Activated T-helper 1 cell treated with anti-CD3 and anti-CD28 coated beads, Interleukin-2, amount 50 U/mL, for 16 hours (primary cell): ENCODE results near the gene RNF123.

Source experiments
- DNase-seq, 2 donors: peaks; one replicate each; pipeline ENCODE4 v3.0.0-alpha.2; 2020; ENCODE audit warnings: low read depth in 1 of 2, low spot score in 1 of 2

RNF123 gene

DNA sequence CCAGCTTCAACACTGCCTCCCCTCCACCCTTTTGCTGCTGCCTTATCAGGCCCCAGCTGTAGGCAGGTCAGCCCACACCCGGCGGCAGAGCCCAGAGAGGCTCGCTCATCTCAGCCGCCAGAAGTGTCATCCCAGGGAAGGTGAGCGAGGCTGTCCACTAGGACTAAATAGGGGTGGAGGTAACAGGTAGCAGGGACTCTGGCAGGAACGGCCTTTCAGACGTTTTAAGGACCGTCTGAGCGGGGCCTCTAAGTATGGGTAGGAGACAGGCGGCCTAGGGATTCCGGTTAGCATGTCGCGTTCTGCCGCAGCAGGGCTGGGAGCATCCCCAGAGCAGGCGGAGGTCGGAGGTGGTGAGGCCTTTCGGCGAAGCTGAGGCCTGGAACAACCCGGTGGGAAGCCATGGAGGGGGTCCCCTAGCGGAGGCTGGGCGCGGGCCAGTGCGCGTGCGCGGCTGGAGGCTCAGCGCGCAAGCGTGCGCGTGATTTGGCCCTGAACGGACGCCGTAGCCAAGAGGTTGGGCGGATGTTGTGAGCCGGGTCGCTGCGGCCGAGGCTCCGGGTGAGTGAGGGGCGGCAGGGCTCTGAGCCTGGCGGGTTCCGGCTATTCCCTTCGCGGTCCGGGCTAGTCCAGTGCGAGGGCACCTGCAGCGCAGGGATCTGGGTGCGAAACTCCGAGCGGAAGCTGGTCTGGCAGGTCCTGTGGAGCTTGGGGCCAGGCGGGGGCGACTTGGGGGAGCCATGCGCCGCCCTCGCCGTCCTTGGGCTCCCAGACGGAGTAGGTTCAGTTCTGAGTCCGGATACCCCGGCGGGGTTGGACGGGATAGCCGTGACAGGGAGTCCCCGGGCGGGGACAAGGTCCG lies at the start of gene RNF123, which contains the start of gene MST1:
TSS of gene RNF123 (plus strand) at position 512 of the 862 bp plus-strand sequence. CDS start 1,609 bp downstream, outside the sequence.
TSS of gene MST1 (minus strand) at position 429 of the 862 bp plus-strand sequence. CDS start 783 bp downstream, outside the sequence.
- DNase-seq = peak; percentile 87 to 89

DNA sequence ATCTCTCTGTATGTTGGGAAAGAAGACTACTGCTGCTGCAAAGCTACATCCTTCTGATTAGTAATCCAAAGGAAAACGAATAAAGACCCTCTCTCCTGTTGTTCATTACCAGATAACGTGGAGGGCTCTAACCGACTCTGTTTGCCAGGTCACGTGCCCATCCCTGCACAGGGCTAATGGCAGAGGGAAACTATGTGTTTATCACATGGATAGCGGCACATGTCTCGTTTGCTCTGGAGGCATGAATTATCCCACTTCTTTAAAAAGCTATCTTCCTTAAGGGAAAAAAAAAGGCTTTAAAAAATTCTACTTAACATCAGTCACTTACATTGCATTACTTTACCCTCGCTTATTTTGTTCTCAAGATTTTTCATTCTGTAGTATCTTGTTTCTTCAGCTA lies 48.1 kb upstream of the RNF123 start:
- DNase-seq = no peak

DNA sequence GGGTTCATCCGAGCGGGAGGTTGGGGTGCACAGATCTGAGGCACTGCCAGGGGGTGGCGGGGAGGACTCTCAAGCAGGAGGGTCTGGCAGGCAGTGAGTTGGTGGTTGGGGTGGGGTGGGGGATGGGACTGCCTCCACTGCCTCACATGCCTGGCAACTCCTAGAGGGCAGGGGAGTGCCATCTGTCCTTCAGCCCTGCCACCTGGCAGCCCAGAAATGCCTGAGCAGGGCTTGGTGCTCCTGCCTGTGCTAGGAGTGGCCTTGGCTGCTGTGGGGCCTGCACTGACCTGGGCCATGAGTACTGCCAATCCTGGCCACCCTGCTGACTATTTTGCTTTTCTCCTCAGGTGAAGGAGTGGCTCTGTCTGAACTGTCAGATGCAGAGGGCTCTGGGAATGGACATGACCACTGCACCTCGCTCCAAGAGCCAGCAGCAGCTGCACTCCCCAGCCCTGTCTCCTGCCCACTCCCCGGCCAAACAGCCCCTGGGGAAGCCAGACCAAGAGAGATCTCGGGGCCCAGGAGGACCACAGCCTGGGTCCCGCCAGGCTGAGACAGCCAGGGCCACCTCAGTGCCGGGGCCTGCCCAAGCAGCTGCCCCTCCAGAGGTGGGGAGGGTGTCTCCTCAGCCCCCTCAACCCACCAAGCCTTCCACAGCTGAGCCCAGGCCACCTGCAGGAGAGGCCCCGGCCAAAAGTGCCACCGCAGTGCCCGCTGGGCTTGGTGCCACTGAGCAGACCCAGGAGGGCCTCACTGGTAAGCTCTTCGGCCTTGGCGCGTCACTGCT lies 47.2 kb upstream of the RNF123 start:
- no peak for DNase-seq

DNA sequence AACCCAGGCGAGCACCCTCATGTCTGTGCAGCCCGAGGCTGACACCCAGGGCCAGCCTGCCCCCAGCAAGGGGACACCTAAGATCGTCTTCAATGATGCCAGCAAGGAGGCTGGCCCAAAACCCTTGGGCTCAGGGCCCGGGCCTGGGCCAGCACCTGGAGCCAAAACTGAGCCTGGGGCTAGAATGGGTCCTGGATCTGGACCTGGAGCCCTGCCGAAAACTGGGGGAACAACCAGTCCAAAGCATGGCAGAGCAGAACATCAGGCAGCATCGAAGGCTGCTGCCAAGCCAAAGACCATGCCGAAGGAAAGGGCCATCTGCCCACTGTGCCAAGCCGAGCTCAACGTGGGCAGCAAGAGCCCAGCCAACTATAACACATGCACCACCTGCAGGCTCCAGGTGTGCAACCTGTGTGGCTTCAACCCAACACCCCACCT lies 46.6 kb upstream of the RNF123 start:
- no peak for DNase-seq

DNA sequence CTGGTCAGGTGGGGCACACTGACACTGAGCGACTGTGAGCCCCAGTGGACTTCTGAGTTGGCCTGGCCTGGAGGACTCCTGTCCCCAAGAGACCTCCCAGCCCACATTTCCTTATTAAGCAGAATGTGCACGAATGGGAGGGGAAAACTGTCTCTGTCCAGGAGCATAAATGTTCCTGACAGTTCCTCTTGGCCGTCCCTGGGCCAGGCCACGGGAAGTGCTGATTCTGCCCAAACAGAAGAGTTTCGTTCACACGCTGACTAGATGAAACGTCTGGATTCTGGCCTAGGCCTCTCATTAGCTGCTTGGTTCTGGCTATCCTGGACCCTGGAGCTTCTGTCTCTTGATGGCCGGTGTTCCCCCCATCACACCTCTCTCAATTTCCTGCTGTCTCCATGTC lies 44.7 kb upstream of the RNF123 start:
- DNase-seq = no peak

DNA sequence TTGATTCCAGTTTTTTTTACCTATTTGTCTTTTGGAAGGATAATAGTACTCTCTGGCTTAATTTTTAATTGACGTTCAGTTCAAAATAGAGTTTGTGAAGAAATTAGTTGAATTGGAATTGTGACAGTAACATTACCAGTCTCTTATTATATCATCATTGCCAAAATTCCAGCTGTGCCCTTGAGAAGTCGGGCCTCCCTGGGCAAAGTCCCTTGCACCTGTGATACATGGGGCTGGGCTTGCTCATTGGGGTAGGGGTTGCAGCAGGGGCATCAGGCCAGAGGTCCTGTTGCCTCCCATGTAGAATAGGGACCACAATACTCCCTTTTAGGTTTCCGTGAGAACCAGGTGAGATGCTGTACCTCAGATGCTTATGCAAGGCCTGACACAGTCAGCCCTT lies 43.1 kb upstream of the RNF123 start:
- DNase-seq = no peak

DNA sequence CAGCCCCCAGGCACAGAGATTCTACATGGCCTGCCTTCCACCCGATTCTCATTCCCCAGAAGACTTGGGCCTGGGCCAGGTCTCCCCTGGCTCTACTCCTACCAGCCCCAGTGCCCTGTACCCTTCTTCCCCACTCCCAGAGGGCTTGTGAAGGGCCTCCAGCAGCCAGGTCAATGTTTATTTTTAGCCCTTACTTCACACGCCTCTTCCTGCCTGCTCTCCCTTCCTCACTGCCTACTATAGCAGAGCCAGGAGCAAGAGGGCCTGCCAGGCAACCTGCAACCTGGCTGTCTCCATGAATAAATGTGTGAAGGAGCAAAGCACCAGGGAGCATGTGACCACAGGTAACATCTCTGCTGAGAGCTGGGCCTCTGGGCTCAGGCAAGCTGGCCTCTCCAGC lies 41.6 kb upstream of the RNF123 start:
- no peak for DNase-seq

DNA sequence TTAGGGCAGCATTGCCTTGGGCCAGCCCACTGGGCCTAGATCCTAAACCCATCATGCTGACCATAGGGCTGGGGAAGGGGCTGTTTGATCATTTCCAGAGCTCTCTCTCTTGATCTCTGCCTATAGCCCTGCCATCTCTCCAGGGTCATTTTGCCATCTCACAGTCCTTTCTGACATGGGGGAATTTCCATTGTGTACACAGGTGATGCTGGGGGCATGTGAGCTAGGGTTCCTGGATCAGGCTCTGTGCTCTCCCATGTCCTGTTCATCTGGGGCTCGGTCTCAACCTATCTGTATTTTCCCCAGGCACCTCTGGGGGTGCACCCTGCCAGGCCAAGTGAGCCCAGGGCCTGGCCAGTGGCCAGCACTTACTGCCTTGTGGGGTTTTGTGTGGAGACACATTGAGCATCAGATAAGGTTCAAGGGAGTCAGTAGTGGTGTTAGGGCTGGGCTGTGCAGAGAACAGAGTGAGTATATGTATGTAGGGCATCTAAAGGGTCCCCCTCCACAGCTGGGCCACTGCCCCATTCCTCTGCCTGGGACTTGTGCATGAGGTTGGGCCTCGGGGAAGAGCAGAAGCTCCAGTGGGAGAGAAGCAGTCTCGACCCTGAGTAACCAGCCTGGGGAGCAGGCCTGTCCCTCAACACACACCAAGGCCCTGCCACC lies 40.9 kb upstream of the RNF123 start:
- no peak for DNase-seq

DNA sequence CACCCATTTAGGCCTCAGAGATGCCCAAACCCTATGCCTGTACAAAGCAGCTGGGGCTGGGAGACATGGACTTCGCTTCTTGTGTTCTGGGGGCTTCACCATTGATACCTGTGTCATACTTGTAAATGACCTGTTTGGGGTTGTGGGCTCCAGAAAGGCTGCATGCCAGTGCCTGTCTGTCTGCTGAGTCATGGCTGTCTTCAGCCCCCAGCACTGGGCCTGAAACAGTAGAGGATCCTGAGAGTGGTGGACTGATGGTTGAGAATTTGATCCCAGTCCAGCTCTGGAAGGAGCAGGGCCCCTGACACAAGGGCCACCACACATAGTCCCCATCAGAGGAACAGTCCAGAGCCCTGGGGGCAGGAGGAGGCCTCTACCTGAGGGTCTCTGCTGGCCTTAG lies 39.8 kb upstream of the RNF123 start:
- DNase-seq = no peak

DNA sequence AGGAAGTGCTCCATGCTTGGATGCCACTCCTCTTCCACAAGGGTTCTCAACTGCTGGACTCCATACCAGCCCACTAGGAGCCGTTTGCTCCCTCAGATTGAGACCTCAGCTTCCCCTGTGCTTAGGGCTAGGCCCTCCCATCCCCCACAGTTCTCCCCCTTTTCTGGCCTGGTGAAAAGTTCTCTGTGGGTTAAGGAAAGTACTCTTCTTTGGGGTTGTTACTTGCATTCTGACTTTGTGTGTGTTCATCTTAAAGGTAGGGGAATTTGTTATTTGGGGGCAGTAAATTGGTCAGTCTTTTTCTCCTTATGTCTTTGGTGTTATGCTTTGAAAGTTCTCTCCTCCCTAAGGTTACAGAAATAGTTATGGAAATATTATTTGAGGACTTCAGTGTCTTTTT lies 39.2 kb upstream of the RNF123 start:
- no peak for DNase-seq

DNA sequence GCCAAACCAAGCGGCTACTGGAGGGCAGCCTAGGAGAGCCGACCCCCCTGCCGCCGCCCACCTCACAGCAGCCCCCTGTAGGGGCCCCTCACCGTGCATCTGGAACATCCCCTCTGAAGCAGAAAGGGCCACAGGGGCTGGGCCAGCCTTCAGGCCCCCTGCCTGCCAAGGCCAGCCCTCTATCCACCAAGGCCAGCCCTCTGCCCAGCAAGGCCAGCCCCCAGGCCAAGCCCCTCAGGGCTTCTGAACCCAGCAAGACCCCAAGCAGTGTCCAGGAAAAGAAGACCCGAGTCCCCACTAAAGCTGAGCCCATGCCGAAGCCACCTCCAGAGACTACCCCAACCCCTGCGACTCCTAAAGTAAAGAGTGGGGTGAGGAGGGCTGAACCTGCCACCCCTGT lies 38.7 kb upstream of the RNF123 start:
- no peak for DNase-seq

DNA sequence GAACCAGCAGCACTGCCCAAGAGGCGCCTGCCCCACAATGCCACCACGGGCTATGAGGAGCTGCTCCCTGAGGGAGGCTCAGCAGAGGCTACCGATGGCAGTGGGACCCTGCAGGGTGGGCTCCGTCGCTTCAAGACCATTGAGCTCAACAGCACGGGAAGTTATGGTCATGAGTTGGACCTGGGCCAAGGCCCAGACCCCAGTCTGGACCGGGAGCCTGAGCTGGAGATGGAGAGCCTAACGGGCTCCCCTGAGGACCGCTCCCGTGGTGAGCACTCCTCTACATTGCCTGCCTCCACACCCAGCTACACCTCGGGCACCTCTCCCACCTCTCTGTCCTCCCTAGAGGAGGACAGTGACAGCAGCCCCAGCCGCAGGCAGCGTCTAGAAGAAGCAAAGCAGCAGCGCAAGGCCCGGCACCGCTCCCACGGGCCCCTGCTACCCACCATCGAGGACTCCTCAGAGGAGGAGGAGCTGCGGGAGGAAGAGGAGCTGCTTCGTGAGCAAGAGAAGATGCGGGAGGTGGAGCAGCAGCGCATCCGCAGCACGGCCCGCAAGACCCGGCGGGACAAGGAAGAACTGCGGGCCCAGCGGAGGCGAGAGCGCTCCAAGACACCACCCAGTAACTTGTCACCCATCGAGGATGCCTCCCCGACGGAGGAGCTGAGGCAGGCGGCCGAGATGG lies 37.0 kb upstream of the RNF123 start:
- no peak for DNase-seq

DNA sequence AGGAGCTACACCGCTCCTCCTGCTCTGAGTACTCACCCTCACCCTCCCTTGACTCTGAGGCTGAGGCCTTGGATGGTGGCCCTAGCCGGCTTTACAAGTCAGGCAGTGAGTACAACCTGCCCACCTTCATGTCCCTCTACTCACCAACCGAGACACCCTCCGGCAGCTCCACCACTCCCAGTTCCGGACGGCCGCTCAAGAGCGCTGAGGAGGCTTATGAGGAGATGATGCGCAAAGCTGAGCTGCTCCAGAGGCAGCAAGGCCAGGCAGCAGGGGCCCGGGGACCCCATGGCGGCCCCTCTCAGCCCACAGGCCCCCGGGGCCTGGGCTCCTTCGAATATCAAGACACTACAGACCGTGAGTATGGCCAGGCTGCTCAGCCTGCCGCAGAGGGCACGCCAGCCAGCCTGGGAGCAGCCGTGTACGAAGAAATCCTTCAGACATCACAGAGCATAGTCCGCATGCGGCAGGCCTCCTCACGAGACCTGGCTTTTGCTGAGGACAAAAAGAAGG lies 36.4 kb upstream of the RNF123 start:
- no peak for DNase-seq

DNA sequence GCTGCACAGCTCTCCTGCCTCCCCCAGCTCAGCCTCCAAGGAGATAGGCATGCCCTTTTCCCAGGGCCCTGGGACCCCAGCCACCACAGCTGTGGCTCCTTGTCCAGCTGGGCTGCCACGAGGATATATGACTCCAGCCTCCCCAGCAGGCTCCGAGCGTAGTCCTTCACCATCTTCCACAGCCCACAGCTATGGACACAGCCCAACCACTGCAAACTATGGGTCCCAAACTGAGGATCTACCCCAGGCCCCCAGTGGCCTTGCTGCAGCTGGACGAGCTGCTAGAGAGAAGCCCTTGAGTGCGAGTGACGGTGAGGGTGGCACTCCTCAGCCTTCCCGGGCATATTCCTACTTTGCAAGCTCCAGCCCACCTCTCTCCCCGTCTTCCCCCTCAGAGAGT lies 35.7 kb upstream of the RNF123 start:
- DNase-seq = no peak

DNA sequence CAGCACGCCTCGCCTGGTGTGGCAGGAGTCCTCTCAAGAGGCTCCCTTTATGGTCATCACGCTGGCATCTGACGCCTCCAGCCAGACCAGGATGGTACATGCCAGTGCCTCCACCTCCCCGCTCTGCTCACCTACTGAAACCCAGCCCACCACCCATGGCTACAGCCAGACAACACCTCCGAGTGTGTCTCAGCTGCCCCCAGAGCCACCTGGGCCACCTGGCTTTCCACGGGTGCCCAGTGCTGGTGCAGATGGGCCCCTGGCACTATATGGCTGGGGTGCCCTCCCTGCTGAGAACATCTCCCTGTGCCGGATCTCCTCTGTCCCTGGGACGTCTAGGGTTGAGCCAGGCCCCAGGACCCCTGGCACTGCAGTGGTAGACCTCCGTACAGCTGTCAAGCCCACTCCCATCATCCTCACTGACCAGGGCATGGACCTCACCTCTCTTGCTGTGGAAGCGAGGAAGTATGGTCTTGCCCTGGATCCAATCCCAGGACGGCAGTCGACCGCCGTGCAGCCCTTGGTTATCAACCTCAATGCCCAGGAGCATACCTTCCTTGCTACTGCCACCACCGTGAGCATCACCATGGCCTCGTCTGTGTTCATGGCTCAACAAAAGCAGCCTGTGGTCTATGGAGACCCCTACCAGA lies 35.1 kb upstream of the RNF123 start:
- no peak for DNase-seq

DNA sequence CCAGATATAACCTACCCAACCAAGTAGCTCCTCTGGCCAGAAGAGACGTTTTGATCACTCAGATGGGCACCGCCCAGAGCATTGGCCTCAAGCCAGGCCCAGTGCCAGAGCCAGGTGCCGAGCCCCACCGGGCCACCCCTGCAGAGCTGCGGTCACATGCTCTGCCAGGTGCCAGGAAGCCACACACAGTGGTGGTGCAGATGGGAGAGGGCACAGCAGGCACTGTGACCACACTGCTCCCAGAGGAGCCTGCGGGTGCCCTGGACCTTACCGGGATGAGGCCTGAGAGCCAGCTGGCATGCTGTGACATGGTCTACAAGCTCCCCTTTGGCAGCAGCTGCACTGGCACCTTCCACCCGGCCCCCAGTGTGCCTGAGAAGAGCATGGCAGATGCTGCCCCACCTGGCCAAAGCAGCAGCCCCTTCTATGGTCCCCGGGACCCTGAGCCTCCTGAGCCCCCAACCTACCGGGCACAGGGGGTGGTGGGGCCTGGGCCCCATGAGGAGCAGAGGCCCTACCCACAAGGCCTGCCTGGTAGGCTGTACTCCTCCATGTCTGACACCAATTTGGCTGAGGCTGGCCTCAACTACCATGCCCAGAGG lies 34.3 kb upstream of the RNF123 start:
- no peak for DNase-seq

DNA sequence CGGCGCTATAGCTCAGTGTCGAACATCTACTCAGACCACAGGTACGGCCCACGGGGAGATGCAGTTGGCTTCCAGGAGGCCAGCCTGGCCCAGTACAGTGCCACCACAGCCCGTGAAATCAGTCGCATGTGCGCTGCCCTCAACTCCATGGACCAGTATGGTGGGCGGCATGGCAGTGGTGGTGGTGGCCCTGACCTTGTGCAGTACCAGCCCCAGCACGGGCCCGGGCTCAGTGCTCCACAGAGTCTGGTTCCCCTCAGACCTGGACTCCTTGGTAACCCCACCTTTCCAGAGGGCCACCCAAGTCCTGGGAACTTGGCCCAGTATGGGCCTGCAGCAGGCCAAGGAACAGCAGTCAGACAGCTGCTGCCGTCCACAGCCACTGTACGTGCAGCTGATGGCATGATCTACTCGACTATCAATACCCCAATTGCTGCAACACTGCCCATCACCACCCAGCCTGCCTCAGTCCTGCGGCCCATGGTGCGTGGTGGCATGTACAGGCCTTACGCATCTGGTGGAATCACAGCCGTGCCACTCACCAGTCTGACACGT lies 33.5 kb upstream of the RNF123 start:
- no peak for DNase-seq

DNA sequence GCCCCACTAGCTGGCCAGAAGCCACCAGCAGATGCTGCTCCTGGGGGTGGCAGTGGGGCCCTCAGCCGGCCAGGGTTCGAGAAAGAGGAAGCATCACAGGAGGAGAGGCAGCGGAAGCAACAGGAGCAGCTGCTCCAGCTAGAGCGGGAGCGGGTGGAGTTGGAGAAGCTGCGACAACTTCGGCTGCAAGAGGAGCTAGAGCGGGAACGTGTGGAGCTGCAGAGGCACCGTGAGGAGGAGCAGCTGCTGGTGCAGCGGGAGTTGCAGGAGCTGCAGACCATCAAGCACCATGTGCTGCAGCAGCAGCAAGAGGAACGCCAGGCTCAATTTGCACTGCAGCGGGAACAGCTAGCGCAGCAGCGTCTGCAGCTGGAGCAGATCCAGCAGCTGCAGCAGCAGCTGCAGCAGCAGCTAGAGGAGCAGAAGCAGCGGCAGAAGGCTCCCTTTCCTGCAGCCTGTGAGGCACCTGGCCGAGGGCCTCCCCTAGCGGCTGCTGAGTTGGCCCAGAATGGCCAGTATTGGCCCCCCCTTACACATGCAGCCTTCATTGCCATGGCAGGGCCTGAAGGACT lies 32.7 kb upstream of the RNF123 start:
- no peak for DNase-seq

DNA sequence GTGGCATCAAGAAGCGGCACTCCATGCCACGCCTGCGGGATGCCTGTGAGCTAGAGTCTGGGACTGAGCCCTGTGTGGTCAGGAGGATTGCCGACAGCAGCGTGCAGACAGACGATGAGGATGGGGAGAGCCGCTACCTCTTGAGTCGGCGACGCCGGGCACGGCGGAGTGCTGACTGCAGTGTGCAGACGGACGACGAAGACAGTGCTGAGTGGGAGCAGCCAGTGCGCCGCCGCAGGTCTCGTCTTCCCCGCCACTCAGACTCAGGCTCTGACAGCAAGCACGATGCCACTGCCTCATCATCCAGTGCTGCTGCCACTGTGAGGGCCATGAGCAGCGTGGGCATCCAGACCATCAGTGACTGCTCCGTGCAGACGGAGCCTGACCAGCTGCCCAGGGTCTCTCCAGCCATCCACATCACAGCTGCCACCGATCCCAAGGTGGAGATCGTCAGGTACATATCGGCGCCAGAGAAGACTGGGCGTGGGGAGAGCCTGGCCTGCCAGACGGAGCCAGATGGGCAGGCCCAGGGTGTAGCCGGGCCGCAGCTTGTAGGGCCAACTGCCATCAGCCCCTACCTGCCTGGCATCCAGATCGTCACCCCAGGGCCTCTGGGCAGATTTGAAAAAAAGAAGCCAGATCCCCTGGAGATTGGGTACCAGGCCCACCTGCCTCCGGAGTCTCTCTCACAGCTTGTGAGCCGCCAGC lies 32.0 kb upstream of the RNF123 start:
- DNase-seq = no peak
